HL-60 (cell line): ENCODE measurements around the gene ANKRD44.

Source experiments
- POLR2AphosphoS5 ChIP-seq: IDR thresholded peaks from 2 replicates; pipeline ENCODE4 v1.6.1; 2012; ENCODE audit warnings: low read depth
- TF ChIP-seq, protein P1 (sequence below): IDR thresholded peaks from one replicate; pipeline ENCODE4 v1.5.1; 2011; ENCODE audit warnings: low read length, control low read depth, inconsistent platforms; ENCODE audit not compliant: insufficient read depth

- TF ChIP-seq, protein P1, sequence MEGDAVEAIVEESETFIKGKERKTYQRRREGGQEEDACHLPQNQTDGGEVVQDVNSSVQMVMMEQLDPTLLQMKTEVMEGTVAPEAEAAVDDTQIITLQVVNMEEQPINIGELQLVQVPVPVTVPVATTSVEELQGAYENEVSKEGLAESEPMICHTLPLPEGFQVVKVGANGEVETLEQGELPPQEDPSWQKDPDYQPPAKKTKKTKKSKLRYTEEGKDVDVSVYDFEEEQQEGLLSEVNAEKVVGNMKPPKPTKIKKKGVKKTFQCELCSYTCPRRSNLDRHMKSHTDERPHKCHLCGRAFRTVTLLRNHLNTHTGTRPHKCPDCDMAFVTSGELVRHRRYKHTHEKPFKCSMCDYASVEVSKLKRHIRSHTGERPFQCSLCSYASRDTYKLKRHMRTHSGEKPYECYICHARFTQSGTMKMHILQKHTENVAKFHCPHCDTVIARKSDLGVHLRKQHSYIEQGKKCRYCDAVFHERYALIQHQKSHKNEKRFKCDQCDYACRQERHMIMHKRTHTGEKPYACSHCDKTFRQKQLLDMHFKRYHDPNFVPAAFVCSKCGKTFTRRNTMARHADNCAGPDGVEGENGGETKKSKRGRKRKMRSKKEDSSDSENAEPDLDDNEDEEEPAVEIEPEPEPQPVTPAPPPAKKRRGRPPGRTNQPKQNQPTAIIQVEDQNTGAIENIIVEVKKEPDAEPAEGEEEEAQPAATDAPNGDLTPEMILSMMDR = no peak
- TF ChIP-seq POLR2AphosphoS5 = no peak
Observed at GRCh38 chr2:197217541-197217940, 93.0 kb downstream of the ANKRD44 start.
